ENCODE results near the gene ACTN3.

DNA sequence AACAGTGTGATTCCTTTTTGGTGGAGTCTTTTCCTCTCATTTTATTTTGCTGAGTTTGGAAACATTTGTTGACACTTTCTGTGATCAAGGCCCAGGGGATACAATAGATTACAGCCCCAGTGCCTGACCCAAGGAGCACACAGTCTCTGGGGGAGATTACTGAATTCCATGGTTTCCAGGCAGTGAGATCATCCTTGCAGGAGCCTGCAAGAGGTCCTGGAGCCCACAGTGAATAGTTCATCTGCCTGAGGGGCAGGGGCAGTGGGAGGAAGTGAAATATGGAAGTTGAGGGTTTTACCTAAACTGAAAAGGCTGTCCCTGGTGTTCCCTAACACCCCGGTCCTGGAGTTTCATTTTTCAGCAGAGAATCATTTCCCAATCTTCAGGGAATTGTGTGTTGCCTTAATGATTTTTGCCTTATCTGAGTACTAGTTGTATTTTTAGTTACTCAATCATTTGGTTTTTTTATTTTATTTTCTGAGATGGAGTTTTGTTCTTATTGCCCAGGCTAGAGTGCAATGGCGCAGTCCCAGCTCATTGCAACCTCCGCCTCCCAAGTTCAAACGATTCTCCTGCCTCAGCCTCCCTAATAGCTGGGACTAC is 54.0 kb downstream of the ACTN3 start:
- TF ChIP-seq, protein P1, sequence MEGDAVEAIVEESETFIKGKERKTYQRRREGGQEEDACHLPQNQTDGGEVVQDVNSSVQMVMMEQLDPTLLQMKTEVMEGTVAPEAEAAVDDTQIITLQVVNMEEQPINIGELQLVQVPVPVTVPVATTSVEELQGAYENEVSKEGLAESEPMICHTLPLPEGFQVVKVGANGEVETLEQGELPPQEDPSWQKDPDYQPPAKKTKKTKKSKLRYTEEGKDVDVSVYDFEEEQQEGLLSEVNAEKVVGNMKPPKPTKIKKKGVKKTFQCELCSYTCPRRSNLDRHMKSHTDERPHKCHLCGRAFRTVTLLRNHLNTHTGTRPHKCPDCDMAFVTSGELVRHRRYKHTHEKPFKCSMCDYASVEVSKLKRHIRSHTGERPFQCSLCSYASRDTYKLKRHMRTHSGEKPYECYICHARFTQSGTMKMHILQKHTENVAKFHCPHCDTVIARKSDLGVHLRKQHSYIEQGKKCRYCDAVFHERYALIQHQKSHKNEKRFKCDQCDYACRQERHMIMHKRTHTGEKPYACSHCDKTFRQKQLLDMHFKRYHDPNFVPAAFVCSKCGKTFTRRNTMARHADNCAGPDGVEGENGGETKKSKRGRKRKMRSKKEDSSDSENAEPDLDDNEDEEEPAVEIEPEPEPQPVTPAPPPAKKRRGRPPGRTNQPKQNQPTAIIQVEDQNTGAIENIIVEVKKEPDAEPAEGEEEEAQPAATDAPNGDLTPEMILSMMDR (IDR thresholded peaks at IDR 0.05): no peak
- TF ChIP-seq POLR2A (IDR thresholded peaks at IDR 0.05): no peak

All from heart left ventricle (tissue), 13 donors.